GM23248 (cell line): Measurements from ENCODE around the gene LGR5. TPM values are rescaled to one million over a fixed set of nuclear protein-coding genes. Genes with fewer than 3 reads are reported as not detected.

Source experiments
- DNase-seq: peaks from one replicate; pipeline ENCODE4 v3.0.0-alpha.2; 2015
- H2AFZ ChIP-seq: fragments of 200-600 bp; sonication (generic); 2 replicates; pipeline ENCODE4 v1.6.1; 2016; ENCODE audit warnings: antibody characterized with exemption
- H3F3A ChIP-seq: fragments of 200-600 bp; sonication (generic); 2 replicates; pipeline ENCODE4 v1.6.1; 2016; ENCODE audit warnings: mild to moderate bottlenecking, antibody characterized with exemption, mixed run types; ENCODE audit not compliant: insufficient read depth
- H3K27ac ChIP-seq: fragments of 200-600 bp; sonication (generic); 2 replicates; pipeline ENCODE4 v1.5.1; 2016; ENCODE audit warnings: mild to moderate bottlenecking
- H3K27me3 ChIP-seq: fragments of 200-600 bp; sonication (generic); replicated peaks from 2 replicates; pipeline ENCODE4 v1.6.1; 2016; ENCODE audit warnings: mild to moderate bottlenecking; ENCODE audit not compliant: insufficient read depth
- H3K36me3 ChIP-seq: fragments of 200-600 bp; sonication (generic); 2 replicates; pipeline ENCODE4 v1.6.1; 2016; ENCODE audit warnings: low read depth, mild to moderate bottlenecking
- H3K4me1 ChIP-seq: fragments of 200-600 bp; sonication (generic); 2 replicates; pipeline ENCODE4 v1.6.1; 2016; ENCODE audit warnings: mild to moderate bottlenecking; ENCODE audit not compliant: insufficient read depth
- H3K4me2 ChIP-seq: fragments of 200-600 bp; sonication (generic); one replicate; pipeline ENCODE4 v1.6.1; 2016; ENCODE audit warnings: mild to moderate bottlenecking; ENCODE audit not compliant: unreplicated experiment
- H3K4me3 ChIP-seq: fragments of 200-600 bp; sonication (generic); 2 replicates; pipeline ENCODE4 v1.5.1; 2016; ENCODE audit warnings: mild to moderate bottlenecking
- H3K79me2 ChIP-seq: fragments of 200-600 bp; sonication (generic); 2 replicates; pipeline ENCODE4 v1.6.1; 2016; ENCODE audit warnings: mild to moderate bottlenecking; ENCODE audit not compliant: insufficient read depth
- H3K9ac ChIP-seq: fragments of 200-600 bp; sonication (generic); 2 replicates; pipeline ENCODE4 v1.6.1; 2016; ENCODE audit warnings: mild to moderate bottlenecking
- H3K9me2 ChIP-seq: fragments of 200-600 bp; sonication (generic); 2 replicates; pipeline ENCODE4 v1.6.1; 2016; ENCODE audit warnings: mixed run types, mild to moderate bottlenecking, moderate library complexity; ENCODE audit not compliant: insufficient read depth
- H3K9me3 ChIP-seq: fragments of 200-600 bp; sonication (generic); one replicate; pipeline ENCODE4 v1.6.1; 2017; ENCODE audit warnings: low read depth
- H4K20me1 ChIP-seq: fragments of 200-600 bp; sonication (generic); 2 replicates; pipeline ENCODE4 v1.6.0; 2016; ENCODE audit not compliant: insufficient read depth
- EZH2 ChIP-seq: fragments of 200-600 bp; sonication (generic); IDR thresholded peaks from 2 replicates; pipeline ENCODE4 v1.6.1; 2018; ENCODE audit warnings: antibody characterized with exemption, mild to moderate bottlenecking; ENCODE audit not compliant: insufficient read depth, poor library complexity, severe bottlenecking
- EZH2phosphoT487 ChIP-seq: fragments of 200-600 bp; sonication (generic); IDR thresholded peaks from 2 replicates; pipeline ENCODE4 v1.6.1; 2018; ENCODE audit warnings: antibody characterized with exemption, moderate library complexity, mild to moderate bottlenecking, low read depth; ENCODE audit not compliant: insufficient read depth
- WGBS, 2 experiments: methylation state at CpG; one replicate each; pipeline ENCODE4 v1.1.6; 2015 to 2017; ENCODE audit warnings: low lambda C conversion rate in 2 of 2, low coverage in 1 of 2; ENCODE audit errors: missing lambda C conversion rate in 2 of 2; 5-methylcytosine and 5-hydroxymethylcytosine counted together
- in situ Hi-C: fragments of 300-500 bp; cut with MboI; formaldehyde crosslinking; loops from 2 replicates; pipeline ENCODE4 v1.15.0; 2020
- polyA plus RNA-seq: library from polyadenylated mRNA; unstranded; fragments of >200 nt; fragmentation: Nextera tagmentation; extraction: Ambion mirVana; gene quantifications from 2 replicates; pipeline ENCODE4 v1.2.1, GENCODE V29; 2016
- total RNA-seq: library from RNA; depleted of rRNA; stranded (reverse); fragments of >200 nt; shearing (Covaris generic); gene quantifications from 2 replicates; pipeline ENCODE4 v1.2.3, GENCODE V29; 2014

LGR5 gene
- total and polyA plus RNA-seq, 2 experiments from 2014 or later, result not detected

DNA sequence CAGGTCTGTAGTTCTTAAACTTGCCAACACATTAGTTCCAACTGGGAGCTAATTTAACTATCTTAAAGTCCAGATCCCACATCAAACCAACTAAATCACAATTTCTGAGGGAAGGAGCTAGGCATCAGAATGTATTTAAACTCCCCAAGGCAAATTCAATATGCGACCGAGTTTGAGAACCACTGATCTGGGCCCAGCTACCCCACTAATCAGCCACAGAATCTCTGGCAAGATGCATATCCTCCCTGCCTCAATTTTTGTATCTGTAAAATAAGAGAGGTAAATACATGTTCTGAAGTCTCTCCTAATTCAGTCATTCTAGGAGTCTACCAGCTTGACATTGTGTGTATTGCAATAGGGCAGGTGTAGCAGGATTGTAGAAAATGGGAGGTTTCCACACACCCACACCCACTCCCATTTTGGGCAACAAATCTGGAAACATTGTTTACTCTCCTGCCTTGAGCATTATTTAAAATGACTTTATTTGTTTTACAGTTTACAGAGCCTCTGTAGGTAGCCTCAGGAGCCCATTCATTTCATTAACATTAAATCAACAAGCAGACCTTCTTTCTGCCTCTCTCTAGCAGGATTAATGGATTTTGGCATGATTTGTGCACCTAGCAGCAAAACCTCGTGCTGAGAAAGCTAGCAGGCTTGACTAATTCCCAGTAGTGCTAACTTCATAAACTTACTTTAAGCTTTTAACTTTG, 15.6 kb downstream of the LGR5 start:
- no peak for DNase-seq
- peaks cover 29% of the 10 kb centered on the region; the same call in 1 of the 2 replicates for H3K27me3 ChIP-seq
- no peaks in the 10 kb centered on the region for H3F3A ChIP-seq
- no peak overlapping the region for H2AFZ ChIP-seq
- 57 to 58% methylated on average over 3 of the region's 3 CpGs for WGBS, 2 experiments
- H3K9ac ChIP-seq, result no peak overlapping the region
- H3K9me2 ChIP-seq, result no peaks in the 10 kb centered on the region
- TF ChIP-seq EZH2phosphoT487 (no peak), EZH2 (no peak)
- H3K4me1 ChIP-seq, result no peaks in the 10 kb centered on the region
- no peaks in the 10 kb centered on the region for H3K79me2 ChIP-seq
- no peak overlapping the region for H3K27ac ChIP-seq
- no peaks in the 10 kb centered on the region for H3K9me3 ChIP-seq
- no peaks in the 10 kb centered on the region for H3K36me3 ChIP-seq
- H3K4me2 ChIP-seq, result no peak overlapping the region
- H3K4me3 ChIP-seq, result no peak overlapping the region
- H4K20me1 ChIP-seq, result no peaks in the 10 kb centered on the region
- in situ Hi-C loops, result no loop called here

DNA sequence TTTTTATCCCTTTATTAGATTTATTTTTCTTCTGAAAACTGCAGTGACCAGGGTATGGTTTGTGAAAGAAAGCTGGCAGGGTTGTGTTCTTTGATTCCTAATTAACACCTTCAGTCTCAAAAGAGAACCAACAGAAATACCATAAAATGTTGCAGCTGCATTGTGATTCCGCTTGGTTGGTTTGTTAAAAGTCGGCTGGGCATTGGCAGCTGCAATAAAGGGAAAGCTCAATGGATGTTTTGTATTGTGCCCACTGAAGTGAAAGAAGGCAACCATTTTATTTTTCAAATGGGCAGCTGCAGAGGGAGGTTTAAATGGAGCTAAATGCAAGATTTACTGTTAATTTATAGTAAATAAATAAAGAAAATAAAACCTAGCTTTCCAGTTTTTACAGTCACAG, 16.7 kb downstream of the LGR5 start:
- Histone ChIP-seq H3K27ac (no peak overlapping the region), H3K79me2 (no peaks in the 10 kb centered on the region), H3K4me2 (no peak overlapping the region), H3K9ac (no peak overlapping the region), H3K36me3 (no peaks in the 10 kb centered on the region), H3K4me1 (no peaks in the 10 kb centered on the region), H3K27me3 (peaks cover 27% of the 10 kb centered on the region), H3F3A (no peaks in the 10 kb centered on the region), H3K9me3 (no peaks in the 10 kb centered on the region), H3K4me3 (no peak overlapping the region), H3K9me2 (no peaks in the 10 kb centered on the region), H2AFZ (no peak overlapping the region), H4K20me1 (no peaks in the 10 kb centered on the region)
- in situ Hi-C loops, result no loop called here
- TF ChIP-seq EZH2phosphoT487 (no peak), EZH2 (no peak)
- no peak for DNase-seq
- 62 to 73% methylated on average over 2 of the region's 2 CpGs for WGBS, 2 experiments

GRCh38 chr12:71456990-71457389, 17.4 kb downstream of the LGR5 start:
- WGBS, 2 experiments, result 77 to 80% methylated on average over 4 of the region's 4 CpGs
- H3K4me1 ChIP-seq, result no peaks in the 10 kb centered on the region

DNA sequence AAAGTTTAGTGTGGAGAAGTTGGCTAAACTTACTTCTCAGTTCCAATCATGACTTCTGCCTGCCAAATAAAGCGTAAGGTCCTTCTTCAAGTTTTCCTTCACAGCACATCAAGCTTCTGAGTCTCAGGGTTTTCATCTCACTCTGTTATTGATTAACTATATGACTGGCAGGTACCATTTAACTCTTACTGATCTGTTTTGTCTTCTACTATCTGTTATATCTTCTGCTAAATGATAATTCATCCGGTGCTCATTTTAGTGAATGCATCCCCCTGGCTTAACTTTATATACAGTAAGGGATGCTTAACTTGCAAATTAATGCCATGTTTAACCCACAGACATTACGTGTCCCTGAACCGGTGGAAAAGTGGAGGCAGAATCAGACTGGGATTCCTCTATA, 20.7 kb downstream of the LGR5 start:
- no peak overlapping the region for H3K4me3 ChIP-seq
- no peaks in the 10 kb centered on the region for H3F3A ChIP-seq
- H3K79me2 ChIP-seq, result no peaks in the 10 kb centered on the region
- in situ Hi-C loops, result no loop called here
- no peaks in the 10 kb centered on the region for H3K4me1 ChIP-seq
- no peaks in the 10 kb centered on the region for H3K9me3 ChIP-seq
- H3K27me3 ChIP-seq, result peaks cover 26% of the 10 kb centered on the region
- H3K9me2 ChIP-seq, result no peaks in the 10 kb centered on the region
- no peak overlapping the region for H3K4me2 ChIP-seq
- no peak overlapping the region for H3K9ac ChIP-seq
- WGBS, 2 experiments, result 56 to 68% methylated on average over 4 of the region's 4 CpGs
- DNase-seq, result no peak
- H2AFZ ChIP-seq, result no peak overlapping the region
- no peak overlapping the region for H3K27ac ChIP-seq
- H3K36me3 ChIP-seq, result no peaks in the 10 kb centered on the region
- TF ChIP-seq EZH2 (no peak), EZH2phosphoT487 (no peak)
- no peaks in the 10 kb centered on the region for H4K20me1 ChIP-seq

More at GRCh38 chr12:71456990-71457389, 17.4 kb downstream of the LGR5 start:
- in situ Hi-C loops, result no loop called here
- no peaks in the 10 kb centered on the region for H3K9me2 ChIP-seq
- no peak overlapping the region for H3K9ac ChIP-seq
- no peak overlapping the region for H2AFZ ChIP-seq
- H3F3A ChIP-seq, result no peaks in the 10 kb centered on the region
- no peak overlapping the region for H3K27ac ChIP-seq
- TF ChIP-seq EZH2phosphoT487 (no peak), EZH2 (no peak)
- no peaks in the 10 kb centered on the region for H3K9me3 ChIP-seq
- DNase-seq, result no peak
- peaks cover 27% of the 10 kb centered on the region for H3K27me3 ChIP-seq
- H3K36me3 ChIP-seq, result no peaks in the 10 kb centered on the region
- no peak overlapping the region for H3K4me2 ChIP-seq
- H4K20me1 ChIP-seq, result no peaks in the 10 kb centered on the region
- H3K4me3 ChIP-seq, result no peak overlapping the region
- H3K79me2 ChIP-seq, result no peaks in the 10 kb centered on the region
